Measurements from ENCODE around the gene RPS14. TPM values are rescaled to one million over a fixed set of nuclear protein-coding genes. Genes with fewer than 3 reads are reported as not detected.

Gene RPS14
- total RNA-seq, 4 donors from 2014 or later = 1,684 to 3,537 (median 3,314) TPM

- Histone ChIP-seq H3K27me3 (no peaks in the 10 kb centered on the region), H3K36me3 (no peaks in the 10 kb centered on the region), H3K27ac (peak overlapping the region; percentile 98), H3K9me3 (no peaks in the 10 kb centered on the region), H3K4me3 (peak overlapping the region; percentile 97), H3K4me1 (peaks cover 79% of the 10 kb centered on the region)
- TF ChIP-seq EP300 (IDR thresholded peaks at IDR 0.05) = no peak
- TF ChIP-seq POLR2A (IDR thresholded peaks at IDR 0.05) = peak in 1 of 2 donors; percentile 6
- TF ChIP-seq CTCF (IDR thresholded peaks at IDR 0.05) = no peak
- TF ChIP-seq POLR2AphosphoS5 (IDR thresholded peaks at IDR 0.05) = peak in 1 of 3 donors; percentile 9
- no peak for DNase-seq (ENCODE audit: low spot score in 2 of 2)
- WGBS = 34% methylated on average over 11 of the region's 11 CpGs
These were observed 39.2 kb upstream of the RPS14 start for GRCh38 chr5:150488519-150489359.

GRCh38 chr5:150487199-150488061 lies 37.9 kb upstream of the RPS14 start:
- Histone ChIP-seq H3K9me3 (no peaks in the 10 kb centered on the region), H3K27me3 (no peaks in the 10 kb centered on the region), H3K4me1 (peaks cover 68% of the 10 kb centered on the region), H3K4me3 (peak overlapping the region; percentile 97), H3K27ac (peak overlapping the region; percentile 98), H3K36me3 (no peaks in the 10 kb centered on the region)
- TF ChIP-seq POLR2AphosphoS5 (IDR thresholded peaks at IDR 0.05) (no peak), CTCF (IDR thresholded peaks at IDR 0.05) (no peak), EP300 (IDR thresholded peaks at IDR 0.05) (no peak), POLR2A (IDR thresholded peaks at IDR 0.05) (no peak)
- DNase-seq (ENCODE audit: low spot score in 2 of 2) = no peak
- WGBS = 31% methylated on average over 8 of the region's 10 CpGs

GRCh38 chr5:150486402-150487198 lies 37.1 kb upstream of the RPS14 start:
- no peaks in the 10 kb centered on the region for H3K36me3 ChIP-seq
- H3K4me3 ChIP-seq = peak overlapping the region; percentile 97
- no peaks in the 10 kb centered on the region for H3K27me3 ChIP-seq
- TF ChIP-seq CTCF (IDR thresholded peaks at IDR 0.05) (no peak), EP300 (IDR thresholded peaks at IDR 0.05) (no peak)
- no peak for DNase-seq (ENCODE audit: low spot score in 2 of 2)
- H3K9me3 ChIP-seq = no peaks in the 10 kb centered on the region
- H3K4me1 ChIP-seq = peaks cover 60% of the 10 kb centered on the region
- H3K27ac ChIP-seq = peak overlapping the region; percentile 98
- whole genome bisulfite sequencing = 1% methylated on average over 7 of the region's 60 CpGs

- Histone ChIP-seq H3K27me3 (no peaks in the 10 kb centered on the region), H3K36me3 (no peaks in the 10 kb centered on the region), H3K4me3 (peak overlapping the region; percentile 97), H3K9me3 (no peaks in the 10 kb centered on the region), H3K27ac (peak overlapping the region; percentile 98), H3K4me1 (peaks cover 53% of the 10 kb centered on the region)
- no CpG with 5 or more reads among the region's 90 CpGs for WGBS
- DNase-seq (ENCODE audit: low spot score in 2 of 2) = peak in 1 of 2 donors; percentile 89
- TF ChIP-seq POLR2AphosphoS5 (IDR thresholded peaks at IDR 0.05) (no peak), EP300 (IDR thresholded peaks at IDR 0.05) (no peak), CTCF (IDR thresholded peaks at IDR 0.05) (no peak), POLR2A (IDR thresholded peaks at IDR 0.05) (no peak)
These were observed 36.3 kb upstream of the RPS14 start for GRCh38 chr5:150485693-150486401.
